ENCODE data around the gene CCDC7. TPM values are rescaled to one million over a fixed set of nuclear protein-coding genes. Genes with fewer than 3 reads are reported as not detected.
"Not testable (repeated sequence)": the region's sequence is repeated elsewhere in the genome, so short reads cannot be mapped to it uniquely, and the experiment has no call there.

The CCDC7 gene
- total RNA-seq, result 236 TPM

GRCh38 chr10:32445740-32446535 lies at the start of gene CCDC7:
CCDC7 (plus strand) TSS chr10:32446140; CDS start chr10:32451643, 5,503 bp downstream.
- DNase-seq (ENCODE audit: low spot score in 2 of 2) (peak; percentile 61 to 71), FAIRE-seq (no peak)

GRCh38 chr10:32397163-32397562 lies 48.8 kb upstream of the CCDC7 start:
- FAIRE-seq; DNase-seq (ENCODE audit: low spot score in 2 of 2): not testable (repeated sequence)

GRCh38 chr10:32399720-32400119 lies 46.2 kb upstream of the CCDC7 start:
- not testable (repeated sequence) for FAIRE-seq; DNase-seq (ENCODE audit: low spot score in 2 of 2)

- FAIRE-seq, result no peak
- no peak for DNase-seq (ENCODE audit: low spot score in 2 of 2)
Measured at GRCh38 chr10:32400961-32401360, 45.0 kb upstream of the CCDC7 start.

GRCh38 chr10:32402499-32402898 lies 43.4 kb upstream of the CCDC7 start:
- DNase-seq (ENCODE audit: low spot score in 2 of 2), result no peak
- FAIRE-seq, result no peak

- DNase-seq (ENCODE audit: low spot score in 2 of 2) (no peak), FAIRE-seq (no peak)
Measured at GRCh38 chr10:32403091-32403490, 42.8 kb upstream of the CCDC7 start.

- DNase-seq (ENCODE audit: low spot score in 2 of 2), result no peak
- FAIRE-seq, result no peak
Measured at GRCh38 chr10:32408690-32409089, 37.2 kb upstream of the CCDC7 start.

GRCh38 chr10:32409741-32410140 lies 36.2 kb upstream of the CCDC7 start:
- no peak for DNase-seq (ENCODE audit: low spot score in 2 of 2)
- no peak for FAIRE-seq

- DNase-seq (ENCODE audit: low spot score in 2 of 2), result no peak
- no peak for FAIRE-seq
Measured at GRCh38 chr10:32410569-32410968, 35.4 kb upstream of the CCDC7 start.

- no peak for FAIRE-seq
- DNase-seq (ENCODE audit: low spot score in 2 of 2), result no peak
Measured at GRCh38 chr10:32411797-32412498, 34.0 kb upstream of the CCDC7 start.

GRCh38 chr10:32412499-32412853 lies 33.5 kb upstream of the CCDC7 start:
- DNase-seq (ENCODE audit: low spot score in 2 of 2), result no peak
- FAIRE-seq, result no peak

GRCh38 chr10:32413513-32413912 lies 32.4 kb upstream of the CCDC7 start:
- FAIRE-seq, result no peak

GRCh38 chr10:32415361-32415760 lies 30.6 kb upstream of the CCDC7 start:
- FAIRE-seq, result no peak
- no peak for DNase-seq (ENCODE audit: low spot score in 2 of 2)

More at GRCh38 chr10:32413513-32413912, 32.4 kb upstream of the CCDC7 start:
- no peak for DNase-seq (ENCODE audit: low spot score in 2 of 2)

- DNase-seq (ENCODE audit: low spot score in 2 of 2) (peak in 1 of 2 donors; percentile 12), FAIRE-seq (no peak)
Measured at GRCh38 chr10:32417911-32418547, 27.9 kb upstream of the CCDC7 start.

- DNase-seq (ENCODE audit: low spot score in 2 of 2) (no peak), FAIRE-seq (no peak)
Measured at GRCh38 chr10:32418572-32418971, 27.4 kb upstream of the CCDC7 start.

GRCh38 chr10:32419615-32420014 lies 26.3 kb upstream of the CCDC7 start:
- no peak for FAIRE-seq
- DNase-seq (ENCODE audit: low spot score in 2 of 2), result no peak

- no peak for FAIRE-seq
- no peak for DNase-seq (ENCODE audit: low spot score in 2 of 2)
Measured at GRCh38 chr10:32426186-32426585, 19.8 kb upstream of the CCDC7 start.

- no peak for FAIRE-seq
- no peak for DNase-seq (ENCODE audit: low spot score in 2 of 2)
Measured at GRCh38 chr10:32433542-32433941, 12.4 kb upstream of the CCDC7 start.

GRCh38 chr10:32436215-32436614 lies 9.7 kb upstream of the CCDC7 start:
- no peak for DNase-seq (ENCODE audit: low spot score in 2 of 2)
- no peak for FAIRE-seq

GRCh38 chr10:32437334-32437733 lies 8.6 kb upstream of the CCDC7 start:
- DNase-seq (ENCODE audit: low spot score in 2 of 2) (no peak), FAIRE-seq (no peak)

GRCh38 chr10:32445036-32445435 lies 904 bp upstream of the CCDC7 start:
- FAIRE-seq (no peak), DNase-seq (ENCODE audit: low spot score in 2 of 2) (no peak)
